Mesenchymal stem cell (in vitro differentiated cells and primary cell): Measurements from ENCODE around the gene AHNAK.

Experiments
- DNase-seq: peaks from one replicate; pipeline ENCODE4 v3.0.0-alpha.2; 2013
- H2AFZ ChIP-seq: one replicate; pipeline ENCODE4 v1.6.1; 2013; ENCODE audit warnings: low read depth, mild to moderate bottlenecking, control low read depth, inconsistent platforms, low read length, moderate library complexity
- H2AK5ac ChIP-seq: 2 replicates; pipeline ENCODE4 v1.6.1; 2013; ENCODE audit warnings: low read length, moderate library complexity, mild to moderate bottlenecking, inconsistent platforms; ENCODE audit not compliant: severe bottlenecking
- H2BK120ac ChIP-seq: one replicate; pipeline ENCODE4 v1.6.1; 2013; ENCODE audit warnings: low read depth, mild to moderate bottlenecking, inconsistent platforms, low read length, moderate library complexity
- H2BK12ac ChIP-seq, 2 experiments: one replicate each; pipeline ENCODE4 v1.6.1; 2013; ENCODE audit warnings: inconsistent platforms in 2 of 2, low read length in 2 of 2, mild to moderate bottlenecking in 2 of 2, moderate library complexity in 2 of 2, control low read depth in 1 of 2
- H2BK15ac ChIP-seq: one replicate; pipeline ENCODE4 v1.6.1; 2013; ENCODE audit warnings: mild to moderate bottlenecking, low read depth, inconsistent platforms; ENCODE audit not compliant: poor library complexity, severe bottlenecking
- H2BK5ac ChIP-seq: 2 replicates; pipeline ENCODE4 v1.6.1; 2013; ENCODE audit warnings: low read depth, mild to moderate bottlenecking, low read length, control low read depth, inconsistent platforms; ENCODE audit not compliant: poor library complexity, severe bottlenecking
- H3K14ac ChIP-seq, 2 experiments: one replicate each; pipeline ENCODE4 v1.6.1; 2013; ENCODE audit warnings: inconsistent platforms in 2 of 2, low read length in 2 of 2, control low read depth in 1 of 2, mild to moderate bottlenecking in 1 of 2, moderate library complexity in 1 of 2
- H3K18ac ChIP-seq, 2 experiments: one replicate each; pipeline ENCODE4 v1.6.1; 2013; ENCODE audit warnings: inconsistent platforms in 2 of 2, low read length in 2 of 2, control low read depth in 1 of 2, low read depth in 1 of 2, mild to moderate bottlenecking in 1 of 2
- H3K23ac ChIP-seq, 2 experiments: one replicate each; pipeline ENCODE4 v1.6.1; 2013; ENCODE audit warnings: inconsistent platforms in 2 of 2, low read length in 2 of 2, mild to moderate bottlenecking in 2 of 2, moderate library complexity in 2 of 2, control low read depth in 1 of 2
- H3K27ac ChIP-seq: 2 replicates; pipeline ENCODE4 v1.5.1; 2013; ENCODE audit warnings: mild to moderate bottlenecking, moderate library complexity, low read length, control low read depth, inconsistent platforms; ENCODE audit not compliant: poor library complexity, severe bottlenecking
- H3K27me3 ChIP-seq, 2 experiments: 2 replicates each; pipeline versions ENCODE4 v1.6.1 to v1.7.0; 2013; ENCODE audit warnings: low read length in 2 of 2, mild to moderate bottlenecking in 2 of 2, moderate library complexity in 2 of 2, control low read depth in 1 of 2, inconsistent platforms in 1 of 2; ENCODE audit not compliant: control insufficient read depth in 1 of 2, insufficient read depth in 1 of 2
- H3K36me3 ChIP-seq, 2 experiments: 2 replicates each; pipeline versions ENCODE4 v1.6.1 to v1.7.0; 2013; ENCODE audit warnings: low read length in 2 of 2, control low read depth in 1 of 2, inconsistent platforms in 1 of 2, low read depth in 1 of 2, mild to moderate bottlenecking in 1 of 2; ENCODE audit not compliant: insufficient read depth in 2 of 2, control insufficient read depth in 1 of 2
- H3K4ac ChIP-seq, 2 experiments: one replicate each; pipeline ENCODE4 v1.6.1; 2013; ENCODE audit warnings: inconsistent platforms in 2 of 2, low read length in 2 of 2, mild to moderate bottlenecking in 2 of 2, moderate library complexity in 2 of 2, control low read depth in 1 of 2, low read depth in 1 of 2
- H3K4me1 ChIP-seq: 2 replicates; pipeline ENCODE4 v1.6.1; 2013; ENCODE audit warnings: low read depth, low read length, control low read depth; ENCODE audit not compliant: control insufficient read depth, insufficient read depth
- H3K4me2 ChIP-seq: 2 replicates; pipeline ENCODE4 v1.6.1; 2013; ENCODE audit warnings: low read length, mild to moderate bottlenecking, inconsistent platforms; ENCODE audit not compliant: poor library complexity, severe bottlenecking
- H3K4me3 ChIP-seq, 2 experiments: 2 replicates each; pipeline versions ENCODE4 v1.5.1 to v1.7.0; 2013; ENCODE audit warnings: low read length in 2 of 2, mild to moderate bottlenecking in 2 of 2, control low read depth in 1 of 2, low read depth in 1 of 2; ENCODE audit not compliant: insufficient read depth in 1 of 2
- H3K79me1 ChIP-seq: replicated peaks from 2 replicates; pipeline ENCODE4 v1.6.1; 2013; ENCODE audit warnings: mild to moderate bottlenecking, control low read depth, low read length, inconsistent platforms; ENCODE audit not compliant: poor library complexity, severe bottlenecking
- H3K9ac ChIP-seq: 2 replicates; pipeline ENCODE4 v1.7.0; 2013; ENCODE audit warnings: mild to moderate bottlenecking, low read length, moderate library complexity
- H3K9me3 ChIP-seq: 2 replicates; pipeline ENCODE4 v1.7.0; 2013; ENCODE audit warnings: mild to moderate bottlenecking, low read length; ENCODE audit not compliant: control insufficient read depth
- H4K8ac ChIP-seq: one replicate; pipeline ENCODE4 v1.6.1; 2013; ENCODE audit warnings: inconsistent platforms, mild to moderate bottlenecking, low read length, moderate library complexity
- H4K91ac ChIP-seq: one replicate; pipeline ENCODE4 v1.6.1; 2013; ENCODE audit warnings: mild to moderate bottlenecking, low read length, inconsistent platforms
- WGBS: methylation state at CpG from one replicate; pipeline ENCODE4 v1.1.7; 2013; ENCODE audit warnings: mixed read lengths; 5-methylcytosine and 5-hydroxymethylcytosine counted together

AHNAK gene

DNA sequence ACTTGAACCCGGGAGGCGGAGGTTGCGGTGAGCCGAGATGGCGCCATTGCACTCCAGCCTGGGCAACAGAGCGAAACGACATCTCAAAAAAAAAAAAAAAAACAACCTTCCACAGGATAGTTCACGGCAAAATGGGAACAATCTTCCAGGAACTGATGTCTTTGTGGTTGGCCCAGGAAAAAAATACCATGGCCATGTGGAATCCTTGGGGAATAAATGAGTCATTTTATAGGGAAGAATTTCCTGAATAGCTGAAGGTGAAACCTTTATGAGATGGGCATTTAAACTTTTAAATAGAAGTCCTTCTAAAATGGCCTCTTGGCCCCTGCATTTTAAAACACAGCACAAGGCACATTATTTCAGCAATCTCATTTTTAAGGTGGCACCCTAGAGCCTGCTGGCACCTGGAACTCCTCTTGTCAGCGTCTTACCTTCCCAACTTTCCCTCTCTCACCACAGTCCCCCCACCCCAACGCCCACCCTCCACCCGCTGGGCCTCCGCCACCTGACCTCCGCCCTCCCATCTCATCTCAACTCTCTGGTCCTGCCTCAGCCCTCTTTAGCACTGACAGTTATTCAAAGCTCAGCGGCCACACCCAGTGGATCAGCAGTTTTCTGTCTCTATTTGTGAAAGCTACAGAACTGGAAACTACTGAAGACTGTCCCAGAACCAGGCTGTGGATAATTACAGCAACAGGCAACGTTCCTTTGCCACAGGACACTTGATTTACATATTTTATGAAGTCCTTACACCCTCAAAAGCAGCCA is 84.7 kb downstream of the AHNAK start:
- H3K27ac ChIP-seq: no peak overlapping the region
- H2AFZ ChIP-seq: no peak overlapping the region
- H4K8ac ChIP-seq: no peak overlapping the region
- no peak overlapping the region for H2BK5ac ChIP-seq
- DNase-seq: peak; percentile 69
- H2BK12ac ChIP-seq: no peak overlapping the region
- H3K23ac ChIP-seq: no peak overlapping the region
- peak overlapping the region in 1 of 2 experiments; percentile 21 for H3K18ac ChIP-seq
- H3K14ac ChIP-seq: no peak overlapping the region
- no peak overlapping the region for H2BK120ac ChIP-seq
- no peaks in the 10 kb centered on the region for H3K36me3 ChIP-seq
- no peak overlapping the region for H2BK15ac ChIP-seq
- peak overlapping the region; percentile 62 for H3K9ac ChIP-seq
- no peak overlapping the region for H3K4ac ChIP-seq
- no peaks in the 10 kb centered on the region for H3K9me3 ChIP-seq
- H3K4me3 ChIP-seq: peak overlapping the region in 1 of 2 experiments; percentile 0
- H4K91ac ChIP-seq: no peak overlapping the region
- no peaks in the 10 kb centered on the region for H3K27me3 ChIP-seq
- H3K4me2 ChIP-seq: no peak overlapping the region
- H3K79me1 ChIP-seq: peaks cover 1% of the 10 kb centered on the region
- H2AK5ac ChIP-seq: no peak overlapping the region
- peaks cover 6% of the 10 kb centered on the region for H3K4me1 ChIP-seq
- WGBS: 56% methylated on average over 8 of the region's 15 CpGs

DNA sequence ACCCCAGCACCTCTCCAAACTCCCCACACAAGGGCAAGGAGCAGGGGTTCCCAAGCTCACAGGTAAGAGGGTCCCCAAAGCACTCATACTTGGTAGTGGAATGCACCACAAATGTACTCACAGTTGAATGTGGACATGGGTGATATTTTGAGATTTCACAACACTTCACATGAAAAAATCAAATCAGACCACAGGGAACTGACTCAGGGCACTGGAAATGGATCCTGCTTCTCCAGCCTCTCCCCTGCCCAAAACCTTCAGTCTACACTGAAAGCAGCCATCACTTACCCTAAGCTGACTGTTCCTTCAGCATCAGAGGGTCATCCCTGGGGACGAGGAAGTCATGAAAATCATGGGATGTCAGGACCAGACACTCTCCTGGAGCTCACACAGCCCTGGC is 87.5 kb downstream of the AHNAK start:
- Histone ChIP-seq H2BK120ac (no peak overlapping the region), H3K4me1 (peaks cover 6% of the 10 kb centered on the region), H3K4me3 (no peak overlapping the region), H3K14ac (no peak overlapping the region), H3K27me3 (no peaks in the 10 kb centered on the region), H3K4ac (no peak overlapping the region), H2AK5ac (no peak overlapping the region), H3K23ac (no peak overlapping the region), H3K36me3 (peaks cover 0 to 3% of the 10 kb centered on the region in 2 experiments), H4K91ac (no peak overlapping the region), H2AFZ (no peak overlapping the region), H2BK15ac (no peak overlapping the region), H3K18ac (no peak overlapping the region), H3K79me1 (peaks cover 1% of the 10 kb centered on the region), H3K9ac (peak overlapping the region; percentile 66), H3K4me2 (no peak overlapping the region), H2BK5ac (no peak overlapping the region), H4K8ac (no peak overlapping the region), H3K27ac (no peak overlapping the region), H3K9me3 (no peaks in the 10 kb centered on the region), H2BK12ac (peak overlapping the region in 1 of 2 experiments; percentile 18)
- WGBS: 64% methylated on average over 1 of the region's 1 CpG
- no peak for DNase-seq

DNA sequence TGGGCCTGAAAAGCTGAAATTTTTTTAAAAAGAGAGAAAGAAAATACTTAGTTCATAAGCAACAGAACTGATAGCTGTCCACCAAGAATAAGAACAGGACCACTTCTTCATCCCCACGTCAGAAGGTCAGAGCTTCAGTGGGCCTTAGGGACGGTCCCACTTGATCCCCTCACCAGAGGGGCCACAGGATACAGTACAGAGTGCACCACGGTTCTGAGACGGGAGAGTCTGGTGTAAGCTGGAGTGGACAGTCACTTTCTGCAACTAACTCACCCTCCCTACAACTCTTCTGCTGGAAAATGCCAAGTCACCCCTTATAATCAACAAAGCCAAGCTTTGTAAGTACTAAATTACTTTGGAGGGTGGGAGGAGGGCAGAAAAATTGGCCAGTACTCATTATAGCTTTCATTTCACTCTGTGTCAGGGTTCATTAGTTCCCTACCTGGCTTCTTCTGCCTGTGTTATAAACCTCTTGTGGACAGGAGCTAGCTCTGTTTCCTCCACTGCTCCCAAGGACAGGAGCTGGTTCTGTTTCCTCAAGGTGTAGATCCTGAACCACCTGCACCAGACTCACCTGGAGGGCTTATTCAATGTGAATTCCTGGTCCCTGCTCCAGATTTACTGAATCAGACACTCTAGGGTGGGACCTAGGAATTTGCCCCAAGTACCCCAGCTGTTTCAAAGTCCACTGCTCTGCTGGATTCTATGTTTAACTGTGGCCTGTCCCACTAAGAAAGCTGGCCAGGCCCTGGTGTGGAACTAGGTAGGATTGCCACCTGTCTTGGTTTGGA is 88.2 kb downstream of the AHNAK start:
- no peak overlapping the region for H2BK5ac ChIP-seq
- H3K36me3 ChIP-seq: peaks cover 0 to 3% of the 10 kb centered on the region in 2 experiments
- H2AFZ ChIP-seq: no peak overlapping the region
- H3K4me1 ChIP-seq: peaks cover 6% of the 10 kb centered on the region
- no peak overlapping the region for H3K14ac ChIP-seq
- H4K91ac ChIP-seq: peak overlapping the region; percentile 75
- peak overlapping the region; percentile 4 for H2AK5ac ChIP-seq
- H3K4ac ChIP-seq: no peak overlapping the region
- no peak overlapping the region for H3K23ac ChIP-seq
- no peak overlapping the region for H3K27ac ChIP-seq
- peak overlapping the region; percentile 66 for H3K9ac ChIP-seq
- peak; percentile 28 for DNase-seq
- H2BK120ac ChIP-seq: no peak overlapping the region
- H3K9me3 ChIP-seq: no peaks in the 10 kb centered on the region
- H3K4me2 ChIP-seq: no peak overlapping the region
- no peak overlapping the region for H3K18ac ChIP-seq
- peak overlapping the region in 1 of 2 experiments; percentile 49 for H3K4me3 ChIP-seq
- WGBS: 42% methylated on average over 2 of the region's 4 CpGs
- H2BK12ac ChIP-seq: peak overlapping the region in 1 of 2 experiments; percentile 21
- no peaks in the 10 kb centered on the region for H3K27me3 ChIP-seq
- peaks cover 1% of the 10 kb centered on the region for H3K79me1 ChIP-seq
- peak overlapping the region; percentile 48 for H2BK15ac ChIP-seq
- peak overlapping the region; percentile 35 for H4K8ac ChIP-seq

- H4K91ac ChIP-seq: no peak overlapping the region
- H3K36me3 ChIP-seq: peaks cover 0 to 3% of the 10 kb centered on the region in 2 experiments
- no peak overlapping the region for H2AFZ ChIP-seq
- H3K9me3 ChIP-seq: no peaks in the 10 kb centered on the region
- DNase-seq: no peak
- no peak overlapping the region for H3K14ac ChIP-seq
- H2BK15ac ChIP-seq: no peak overlapping the region
- peaks cover 8% of the 10 kb centered on the region for H3K4me1 ChIP-seq
- H3K27ac ChIP-seq: no peak overlapping the region
- H3K18ac ChIP-seq: no peak overlapping the region
- WGBS: 93% methylated on average over 2 of the region's 4 CpGs
- H3K4me2 ChIP-seq: no peak overlapping the region
- no peak overlapping the region for H3K4ac ChIP-seq
- H2AK5ac ChIP-seq: no peak overlapping the region
- no peaks in the 10 kb centered on the region for H3K79me1 ChIP-seq
- H4K8ac ChIP-seq: no peak overlapping the region
- no peak overlapping the region for H2BK120ac ChIP-seq
- no peak overlapping the region for H3K4me3 ChIP-seq
- H3K27me3 ChIP-seq: no peaks in the 10 kb centered on the region
- H2BK5ac ChIP-seq: no peak overlapping the region
- no peak overlapping the region for H2BK12ac ChIP-seq
- no peak overlapping the region for H3K23ac ChIP-seq
- H3K9ac ChIP-seq: no peak overlapping the region
Observed at GRCh38 chr11:62457478-62457877, 89.1 kb downstream of the AHNAK start.
